HEK293 (cell line): ENCODE results near the gene SENP8.

ENCODE experiments used
- CTCF ChIA-PET: fragments of 350-600 bp; formaldehyde crosslinking; extraction: SDS; loops from one replicate; lab custom pipeline; 2021; ENCODE audit warnings: antibody characterized with exemption; lab: Yijun Ruan, JAX
- POLR2A ChIA-PET: fragments of 300-600 bp; formaldehyde crosslinking; extraction: SDS; loops from one replicate; lab custom pipeline; 2020; ENCODE audit warnings: antibody characterized with exemption, inconsistent platforms; lab: Yijun Ruan, JAX
- H3K27ac ChIP-seq: fragments of 200-500 bp; sonication (Bioruptor generic); 2 replicates; pipeline ENCODE4 v1.5.1; 2014; ENCODE audit warnings: low read depth, low read length, control low read depth, inconsistent platforms; ENCODE audit errors: extremely low read depth
- H3K36me3 ChIP-seq, 2 experiments: fragments of 200-500 bp in 1 of 2; sonication (Bioruptor generic) in 1 of 2; 1 replicate in 1 of 2; 2 replicates in 1 of 2; pipeline ENCODE4 v1.5.1; 2014 to 2017; ENCODE audit warnings: inconsistent platforms in 2 of 2, low read length in 2 of 2; ENCODE audit not compliant: control insufficient read depth in 2 of 2, insufficient read depth in 1 of 2
- H3K4me1 ChIP-seq: fragments of 200-500 bp; sonication (Bioruptor generic); 2 replicates; pipeline ENCODE4 v1.5.1; 2014; ENCODE audit warnings: mild to moderate bottlenecking, low read length, inconsistent platforms; ENCODE audit not compliant: control insufficient read depth, insufficient read depth
- H3K4me3 ChIP-seq: 2 replicates; pipeline ENCODE4 v1.5.1; 2011; ENCODE audit warnings: low read depth, mild to moderate bottlenecking, control low read depth, low read length, moderate library complexity
- H3K9me3 ChIP-seq: fragments of 200-500 bp; sonication (Bioruptor generic); 2 replicates; pipeline ENCODE4 v1.5.1; 2014; ENCODE audit warnings: low read depth, low read length, inconsistent platforms; ENCODE audit not compliant: control insufficient read depth, insufficient read depth
- IKZF3 ChIP-seq: fragments of 450-650 bp; IDR thresholded peaks from 2 replicates; pipeline ENCODE4 v1.5.0; 2018; ENCODE audit warnings: missing biosample characterization, mild to moderate bottlenecking, missing genetic modification characterization, moderate library complexity
- KLF8 ChIP-seq: fragments of 450-650 bp; formaldehyde crosslinking; IDR thresholded peaks from 2 replicates; pipeline ENCODE4 v1.5.1; 2016; ENCODE audit warnings: missing biosample characterization, missing genetic modification characterization
- MZF1 ChIP-seq: fragments of 450-650 bp; formaldehyde crosslinking; IDR thresholded peaks from 2 replicates; pipeline ENCODE4 v1.5.1; 2017; ENCODE audit warnings: missing biosample characterization, missing genetic modification characterization, borderline replicate concordance
- PRDM1 ChIP-seq: fragments of 450-650 bp; formaldehyde crosslinking; IDR thresholded peaks from 2 replicates; pipeline ENCODE4; 2016; ENCODE audit warnings: missing biosample characterization, missing genetic modification characterization
- SCRT2 ChIP-seq: fragments of 450-650 bp; formaldehyde crosslinking; IDR thresholded peaks from 2 replicates; pipeline ENCODE4 v1.5.1; 2016; ENCODE audit warnings: missing biosample characterization, missing genetic modification characterization
- SP3 ChIP-seq: fragments of 450-650 bp; formaldehyde crosslinking; IDR thresholded peaks from 2 replicates; pipeline ENCODE4 v1.5.1; 2016; ENCODE audit warnings: missing biosample characterization, missing genetic modification characterization
- ZFHX2 ChIP-seq: fragments of 450-650 bp; formaldehyde crosslinking; conservative IDR thresholded peaks from 2 replicates; pipeline ENCODE4 v1.5.1; 2016; ENCODE audit warnings: missing biosample characterization, missing genetic modification characterization
- ZNF133 ChIP-seq: fragments of 450-650 bp; formaldehyde crosslinking; IDR thresholded peaks from 2 replicates; pipeline ENCODE4 v1.5.1; 2016; ENCODE audit warnings: missing biosample characterization, missing genetic modification characterization
- ZNF24 ChIP-seq: fragments of 450-650 bp; formaldehyde crosslinking; IDR thresholded peaks from 2 replicates; pipeline ENCODE4 v1.5.1; 2016; ENCODE audit warnings: missing biosample characterization, missing genetic modification characterization
- ZNF354C ChIP-seq: fragments of 450-650 bp; formaldehyde crosslinking; IDR thresholded peaks from 2 replicates; pipeline ENCODE4 v1.5.1; 2016; ENCODE audit warnings: missing biosample characterization, missing genetic modification characterization, low read depth, borderline replicate concordance
- ZNF391 ChIP-seq: fragments of 450-650 bp; formaldehyde crosslinking; IDR thresholded peaks from 2 replicates; pipeline ENCODE4 v1.5.1; 2016; ENCODE audit warnings: low read depth, missing biosample characterization, missing genetic modification characterization, borderline replicate concordance
- ZNF433 ChIP-seq: fragments of 450-650 bp; formaldehyde crosslinking; IDR thresholded peaks from 2 replicates; pipeline ENCODE4 v1.5.1; 2016; ENCODE audit warnings: missing biosample characterization, missing genetic modification characterization, low read depth
- ZNF473 ChIP-seq: fragments of 450-650 bp; formaldehyde crosslinking; IDR thresholded peaks from 2 replicates; pipeline ENCODE4 v1.5.1; 2017; ENCODE audit warnings: missing biosample characterization, missing genetic modification characterization
- ZNF501 ChIP-seq: fragments of 450-650 bp; formaldehyde crosslinking; IDR thresholded peaks from 2 replicates; pipeline ENCODE4 v1.5.1; 2016; ENCODE audit warnings: missing biosample characterization, missing genetic modification characterization
- ZNF558 ChIP-seq: fragments of 450-650 bp; formaldehyde crosslinking; IDR thresholded peaks from 2 replicates; pipeline ENCODE4 v1.5.1; 2016; ENCODE audit warnings: missing biosample characterization, missing genetic modification characterization
- ZNF623 ChIP-seq: fragments of 450-650 bp; formaldehyde crosslinking; IDR thresholded peaks from 2 replicates; pipeline ENCODE4 v1.5.1; 2016; ENCODE audit warnings: missing biosample characterization, missing genetic modification characterization
- ZNF776 ChIP-seq: fragments of 450-650 bp; formaldehyde crosslinking; IDR thresholded peaks from 2 replicates; pipeline ENCODE4 v1.5.0; 2017; ENCODE audit warnings: missing biosample characterization, missing genetic modification characterization, borderline replicate concordance

The SENP8 gene

GRCh38 chr15:72172796-72173195 is 54.6 kb downstream of the SENP8 start:
- Histone ChIP-seq H3K9me3 (no peaks in the 10 kb centered on the region), H3K36me3 (no peaks in the 10 kb centered on the region), H3K4me1 (peaks cover 5% of the 10 kb centered on the region; the same call in 1 of the 2 replicates), H3K27ac (no peak overlapping the region), H3K4me3 (no peak overlapping the region)
- ChIA-PET POLR2A (interaction anchor here (0.9 kb wide), 1 partner anchor 55 kb away, joined by 3 read pairs; the partner anchor contains the start of genes MYO9A and SENP8), CTCF (interaction anchor here (0.6 to 1.3 kb wide), 4 partner anchors 11 to 372 kb away, joined by 3 read pairs; no protein-coding TSS in a partner anchor)
- TF ChIP-seq SCRT2 = peak; percentile 61
- 0 out of 2 replicates have a peak, but pooled peaks have one; percentile 29 for TF ChIP-seq IKZF3 (tag by site-specific recombination)
- TF ChIP-seq ZNF776 (tag by site-specific recombination) = no peak
- no peak for TF ChIP-seq ZNF433

- no peak overlapping the region for H3K4me3 ChIP-seq
- no peaks in the 10 kb centered on the region for H3K36me3 ChIP-seq
- H3K27ac ChIP-seq = no peak overlapping the region
- no peaks in the 10 kb centered on the region for H3K9me3 ChIP-seq
- CTCF ChIA-PET = interaction anchor here (0.8 kb wide), 1 partner anchor 25 kb away, joined by 3 read pairs; no protein-coding TSS in a partner anchor
- TF ChIP-seq PRDM1 (tag by site-specific recombination) (no peak), MZF1 (tag by site-specific recombination) (no peak), ZNF623 (no peak), ZNF391 (no peak), ZNF558 (no peak), SP3 (no peak), ZNF133 (tag by site-specific recombination) (no peak), ZNF24 (tag by site-specific recombination) (no peak)
- TF ChIP-seq, all 188 proteins: peak for 0
- H3K4me1 ChIP-seq = peaks cover 3% of the 10 kb centered on the region; the same call in 1 of the 2 replicates
- POLR2A ChIA-PET = interaction anchor here (0.7 kb wide), 1 partner anchor 49 kb away, joined by 4 read pairs; no protein-coding TSS in a partner anchor
Measured at GRCh38 chr15:72173401-72173800, 55.2 kb downstream of the SENP8 start.

- ChIA-PET CTCF (interaction anchor here (1.0 kb wide), 1 partner anchor 15 kb away, joined by 6 read pairs; no protein-coding TSS in a partner anchor), POLR2A (interaction anchor here (0.7 kb wide), 1 partner anchor 48 kb away, joined by 4 read pairs; no protein-coding TSS in a partner anchor)
- Histone ChIP-seq H3K9me3 (no peaks in the 10 kb centered on the region), H3K4me1 (peaks cover 3% of the 10 kb centered on the region; the same call in 1 of the 2 replicates), H3K4me3 (no peak overlapping the region), H3K27ac (no peak overlapping the region), H3K36me3 (no peaks in the 10 kb centered on the region)
- TF ChIP-seq ZNF473 (tag by site-specific recombination) = no peak
- TF ChIP-seq ZNF501 = no peak
- TF ChIP-seq KLF8 = no peak
Measured at GRCh38 chr15:72173864-72174550, 55.8 kb downstream of the SENP8 start.

- no peak overlapping the region for H3K27ac ChIP-seq
- TF ChIP-seq ZFHX2 (tag by site-specific recombination) (0 out of 2 replicates have a peak, but pooled peaks have one; percentile 21), ZNF354C (tag by site-specific recombination) (no peak)
- peaks cover 3% of the 10 kb centered on the region; the same call in 1 of the 2 replicates for H3K4me1 ChIP-seq
- H3K9me3 ChIP-seq = no peaks in the 10 kb centered on the region
- no peaks in the 10 kb centered on the region for H3K36me3 ChIP-seq
- H3K4me3 ChIP-seq = no peak overlapping the region
- CTCF ChIA-PET = interaction anchor here (0.7 to 1.0 kb wide), 2 partner anchors 16 to 18 kb away, joined by 3 to 6 read pairs; no protein-coding TSS in a partner anchor
- POLR2A ChIA-PET = no interaction called here
Measured at GRCh38 chr15:72174551-72175165, 56.5 kb downstream of the SENP8 start.
